HL-60 (cell line): ENCODE measurements around the gene GABARAP.

Experiments
- DNase-seq, 2 experiments: peaks; one replicate each; pipeline ENCODE4 v3.0.0-alpha.2; 2010 to 2020; ENCODE audit warnings: low read depth in 1 of 2, low spot score in 1 of 2
- H3K27ac ChIP-seq: fragments of 250-450 bp; sonication (Bioruptor Pico); replicated peaks from 2 replicates; pipeline ENCODE4 v1.5.1; 2020; ENCODE audit warnings: mild to moderate bottlenecking, moderate library complexity
- H3K27me3 ChIP-seq: fragments of 250-450 bp; sonication (Bioruptor Pico); 2 replicates; pipeline ENCODE4 v1.5.1; 2021; ENCODE audit warnings: mild to moderate bottlenecking, moderate library complexity; ENCODE audit not compliant: insufficient read depth, poor library complexity, severe bottlenecking
- H3K4me3 ChIP-seq: replicated peaks from 2 replicates; pipeline ENCODE4 v1.5.1; 2011; ENCODE audit warnings: mild to moderate bottlenecking, control low read depth, low read length; ENCODE audit not compliant: insufficient read depth
- GABPA ChIP-seq: IDR thresholded peaks from 2 replicates; pipeline ENCODE4 v1.6.1; 2012; ENCODE audit warnings: low read depth
- POLR2AphosphoS5 ChIP-seq: IDR thresholded peaks from 2 replicates; pipeline ENCODE4 v1.6.1; 2012; ENCODE audit warnings: low read depth
- SPI1 ChIP-seq: IDR thresholded peaks from 2 replicates; pipeline ENCODE4 v1.6.1; 2012; ENCODE audit warnings: low read depth, mild to moderate bottlenecking, borderline replicate concordance
- TF ChIP-seq, protein P1 (sequence below): IDR thresholded peaks from one replicate; pipeline ENCODE4 v1.5.1; 2011; ENCODE audit warnings: low read length, control low read depth, inconsistent platforms; ENCODE audit not compliant: insufficient read depth
- TF ChIP-seq, protein P2 (sequence below): IDR thresholded peaks from 2 replicates; pipeline ENCODE4 v1.6.1; 2012; ENCODE audit warnings: low read depth; ENCODE audit not compliant: insufficient replicate concordance

The GABARAP gene

DNA sequence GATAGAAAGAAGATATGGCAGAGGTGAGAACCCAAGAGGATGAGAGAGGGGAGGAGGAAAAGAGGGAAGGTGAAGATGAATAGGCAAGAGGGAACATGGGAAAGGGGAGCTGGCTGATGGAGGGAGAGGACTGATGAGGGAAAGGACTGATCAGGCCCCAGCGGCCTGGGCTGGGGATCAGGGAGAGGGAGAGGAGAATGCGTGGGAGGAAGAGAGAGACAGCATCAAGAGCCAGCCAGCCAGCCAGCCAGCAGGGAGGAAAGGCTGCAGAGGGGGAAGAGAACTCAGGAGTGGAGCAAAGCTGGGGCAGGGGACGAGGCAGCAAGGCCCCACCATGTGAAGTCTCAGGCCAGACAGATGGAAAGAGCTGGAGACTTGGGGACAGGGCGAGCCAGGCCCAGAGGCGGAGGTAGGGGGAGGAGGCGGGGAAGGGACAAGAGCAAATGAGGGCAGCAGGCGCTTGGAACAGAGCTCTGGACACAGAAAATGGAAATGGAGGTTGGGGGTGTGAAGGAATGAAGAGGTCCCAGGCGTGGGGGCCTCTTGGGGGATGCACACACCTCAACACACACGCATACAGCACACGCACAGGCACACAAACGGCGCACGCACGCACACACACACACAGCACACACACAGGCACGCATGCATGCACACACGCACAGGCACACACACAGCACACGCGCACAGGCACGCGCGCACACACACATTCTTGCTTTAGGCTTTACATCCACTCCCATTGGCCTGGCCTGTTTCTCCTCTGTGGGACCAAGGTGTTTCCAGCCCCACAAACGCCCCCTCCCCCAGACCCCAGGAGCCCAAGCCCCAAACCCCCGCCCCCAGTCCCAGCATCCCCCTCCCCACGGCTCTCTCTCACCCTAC is 34.9 kb downstream of the GABARAP start:
- Histone ChIP-seq H3K27me3 (no peaks in the 10 kb centered on the region), H3K27ac (no peak overlapping the region), H3K4me3 (no peak overlapping the region)
- DNase-seq, result no peak
- TF ChIP-seq SPI1 (no peak), POLR2AphosphoS5 (no peak), GABPA (no peak)
- TF ChIP-seq, protein P1, sequence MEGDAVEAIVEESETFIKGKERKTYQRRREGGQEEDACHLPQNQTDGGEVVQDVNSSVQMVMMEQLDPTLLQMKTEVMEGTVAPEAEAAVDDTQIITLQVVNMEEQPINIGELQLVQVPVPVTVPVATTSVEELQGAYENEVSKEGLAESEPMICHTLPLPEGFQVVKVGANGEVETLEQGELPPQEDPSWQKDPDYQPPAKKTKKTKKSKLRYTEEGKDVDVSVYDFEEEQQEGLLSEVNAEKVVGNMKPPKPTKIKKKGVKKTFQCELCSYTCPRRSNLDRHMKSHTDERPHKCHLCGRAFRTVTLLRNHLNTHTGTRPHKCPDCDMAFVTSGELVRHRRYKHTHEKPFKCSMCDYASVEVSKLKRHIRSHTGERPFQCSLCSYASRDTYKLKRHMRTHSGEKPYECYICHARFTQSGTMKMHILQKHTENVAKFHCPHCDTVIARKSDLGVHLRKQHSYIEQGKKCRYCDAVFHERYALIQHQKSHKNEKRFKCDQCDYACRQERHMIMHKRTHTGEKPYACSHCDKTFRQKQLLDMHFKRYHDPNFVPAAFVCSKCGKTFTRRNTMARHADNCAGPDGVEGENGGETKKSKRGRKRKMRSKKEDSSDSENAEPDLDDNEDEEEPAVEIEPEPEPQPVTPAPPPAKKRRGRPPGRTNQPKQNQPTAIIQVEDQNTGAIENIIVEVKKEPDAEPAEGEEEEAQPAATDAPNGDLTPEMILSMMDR, result no peak
- TF ChIP-seq, protein P2, sequence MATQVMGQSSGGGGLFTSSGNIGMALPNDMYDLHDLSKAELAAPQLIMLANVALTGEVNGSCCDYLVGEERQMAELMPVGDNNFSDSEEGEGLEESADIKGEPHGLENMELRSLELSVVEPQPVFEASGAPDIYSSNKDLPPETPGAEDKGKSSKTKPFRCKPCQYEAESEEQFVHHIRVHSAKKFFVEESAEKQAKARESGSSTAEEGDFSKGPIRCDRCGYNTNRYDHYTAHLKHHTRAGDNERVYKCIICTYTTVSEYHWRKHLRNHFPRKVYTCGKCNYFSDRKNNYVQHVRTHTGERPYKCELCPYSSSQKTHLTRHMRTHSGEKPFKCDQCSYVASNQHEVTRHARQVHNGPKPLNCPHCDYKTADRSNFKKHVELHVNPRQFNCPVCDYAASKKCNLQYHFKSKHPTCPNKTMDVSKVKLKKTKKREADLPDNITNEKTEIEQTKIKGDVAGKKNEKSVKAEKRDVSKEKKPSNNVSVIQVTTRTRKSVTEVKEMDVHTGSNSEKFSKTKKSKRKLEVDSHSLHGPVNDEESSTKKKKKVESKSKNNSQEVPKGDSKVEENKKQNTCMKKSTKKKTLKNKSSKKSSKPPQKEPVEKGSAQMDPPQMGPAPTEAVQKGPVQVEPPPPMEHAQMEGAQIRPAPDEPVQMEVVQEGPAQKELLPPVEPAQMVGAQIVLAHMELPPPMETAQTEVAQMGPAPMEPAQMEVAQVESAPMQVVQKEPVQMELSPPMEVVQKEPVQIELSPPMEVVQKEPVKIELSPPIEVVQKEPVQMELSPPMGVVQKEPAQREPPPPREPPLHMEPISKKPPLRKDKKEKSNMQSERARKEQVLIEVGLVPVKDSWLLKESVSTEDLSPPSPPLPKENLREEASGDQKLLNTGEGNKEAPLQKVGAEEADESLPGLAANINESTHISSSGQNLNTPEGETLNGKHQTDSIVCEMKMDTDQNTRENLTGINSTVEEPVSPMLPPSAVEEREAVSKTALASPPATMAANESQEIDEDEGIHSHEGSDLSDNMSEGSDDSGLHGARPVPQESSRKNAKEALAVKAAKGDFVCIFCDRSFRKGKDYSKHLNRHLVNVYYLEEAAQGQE, result no peak

DNA sequence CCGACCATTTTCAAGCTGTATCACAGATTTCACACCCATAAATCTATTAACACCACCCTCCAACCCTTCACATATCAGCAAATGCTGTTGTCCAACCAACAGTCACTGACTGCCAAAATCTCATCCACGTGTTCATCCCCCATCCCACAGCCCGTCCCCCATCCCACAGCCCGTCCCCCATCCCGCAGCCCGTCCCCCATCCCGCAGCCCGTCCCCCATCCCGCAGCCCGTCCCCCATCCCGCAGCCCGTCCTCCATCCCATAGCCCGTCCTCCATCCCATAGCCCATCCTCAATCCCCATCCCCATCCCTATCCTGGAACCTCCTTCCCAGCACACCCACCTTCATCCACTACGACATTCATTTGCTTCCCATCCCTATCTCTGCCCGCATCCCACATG is 36.7 kb downstream of the GABARAP start:
- Histone ChIP-seq H3K27me3 (no peaks in the 10 kb centered on the region), H3K27ac (no peak overlapping the region)
- DNase-seq, result no peak

DNA sequence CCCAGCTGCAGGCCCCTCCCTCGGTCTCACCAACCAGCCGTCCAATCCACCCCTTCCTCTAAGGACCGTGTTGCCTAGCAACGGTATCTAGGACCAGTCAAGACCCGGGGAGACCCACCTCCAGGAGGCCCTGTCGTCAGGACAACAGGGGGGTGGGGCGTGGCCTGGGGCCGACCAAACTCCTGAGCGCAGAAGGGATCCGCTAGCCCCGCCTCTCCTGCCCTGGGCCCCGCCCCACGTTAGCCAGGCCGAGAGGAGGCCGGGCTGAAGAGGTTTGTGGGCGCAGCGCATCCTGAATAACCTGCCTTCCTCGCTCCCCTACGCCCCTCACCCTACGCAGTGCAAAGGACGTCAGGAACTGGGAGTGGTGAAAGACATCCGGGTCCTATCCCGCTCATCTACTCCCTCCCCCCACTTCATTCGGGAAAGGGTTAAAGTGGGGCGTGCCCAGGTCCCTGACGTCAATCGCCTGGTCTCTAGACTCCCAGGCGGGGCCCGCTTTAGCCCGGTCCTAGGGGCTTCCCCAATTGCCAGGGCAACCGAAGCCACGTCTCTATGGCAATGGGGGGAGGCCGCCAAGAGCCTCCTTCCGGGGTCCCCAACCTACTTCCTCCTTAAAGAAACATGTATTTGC is 37.3 kb downstream of the GABARAP start:
- H3K27ac ChIP-seq, result no peak overlapping the region
- peak overlapping the region; percentile 40 for H3K4me3 ChIP-seq
- TF ChIP-seq, protein P1, result no peak
- DNase-seq, result peak in 1 of 2 experiments; percentile 15
- H3K27me3 ChIP-seq, result no peaks in the 10 kb centered on the region

More for the DNA sequence above, 36.7 kb downstream of the GABARAP start:
- TF ChIP-seq SPI1 (no peak), POLR2AphosphoS5 (no peak), GABPA (no peak)
- TF ChIP-seq, protein P2, result no peak
- TF ChIP-seq, protein P1, result no peak
- H3K4me3 ChIP-seq, result no peak overlapping the region
